DND-41 (cell line): ENCODE measurements around the gene CYP2W1.
"Not testable (repeated sequence)": the region's sequence is repeated elsewhere in the genome, so short reads cannot be mapped to it uniquely, and the experiment has no call there.

ENCODE experiments used
- ATAC-seq: fragments of 200-7000 bp; cut with Tn5 transposase; 3 replicates; pipeline ENCODE4 v1.9.1; 2021; ENCODE audit warnings: low read depth; ENCODE audit not compliant: insufficient read depth
- DNase-seq: peaks from one replicate; pipeline ENCODE4 v3.0.0-alpha.2; 2020
- H2AFZ ChIP-seq: 2 replicates; pipeline ENCODE4 v1.6.0; 2012; ENCODE audit warnings: low read depth, low read length
- H3K27ac ChIP-seq: 2 replicates; pipeline ENCODE4 v1.5.1; 2012; ENCODE audit warnings: low read length, inconsistent platforms
- H3K27me3 ChIP-seq: fragments of 200-600 bp; sonication (generic); 2 replicates; pipeline ENCODE4 v1.6.0; 2012; ENCODE audit warnings: low read length, mild to moderate bottlenecking, inconsistent platforms; ENCODE audit not compliant: insufficient read depth, poor library complexity
- H3K36me3 ChIP-seq: 2 replicates; pipeline ENCODE4 v1.5.1; 2012; ENCODE audit warnings: low read length, inconsistent platforms; ENCODE audit not compliant: insufficient read depth
- H3K4me1 ChIP-seq: 2 replicates; pipeline ENCODE4 v1.5.1; 2012; ENCODE audit warnings: mild to moderate bottlenecking, low read length; ENCODE audit not compliant: insufficient read depth
- H3K4me2 ChIP-seq: 2 replicates; pipeline ENCODE4 v1.6.0; 2012; ENCODE audit warnings: mild to moderate bottlenecking, moderate library complexity, low read length, inconsistent platforms; ENCODE audit not compliant: insufficient read depth
- H3K4me3 ChIP-seq, 2 experiments: fragments of 200-600 bp in 1 of 2; shearing (Covaris generic) in 1 of 2; 2 replicates each; pipeline ENCODE4 v1.5.1; 2012 to 2016; ENCODE audit warnings: inconsistent platforms in 2 of 2, low read length in 2 of 2, mild to moderate bottlenecking in 2 of 2, low read depth in 1 of 2, moderate library complexity in 1 of 2
- H3K79me2 ChIP-seq: 2 replicates; pipeline ENCODE4 v1.6.0; 2012; ENCODE audit warnings: low read length, inconsistent platforms; ENCODE audit not compliant: insufficient read depth
- H3K9ac ChIP-seq: 2 replicates; pipeline ENCODE4 v1.6.0; 2012; ENCODE audit warnings: low read depth, mild to moderate bottlenecking, inconsistent platforms, low read length, moderate library complexity
- H3K9me3 ChIP-seq: 2 replicates; pipeline ENCODE4 v1.5.1; 2012; ENCODE audit warnings: low read length, moderate library complexity, mild to moderate bottlenecking, inconsistent platforms; ENCODE audit not compliant: insufficient read depth, severe bottlenecking
- H4K20me1 ChIP-seq: 2 replicates; pipeline ENCODE4 v1.6.0; 2012; ENCODE audit warnings: low read length; ENCODE audit not compliant: insufficient read depth
- EZH2 ChIP-seq: IDR thresholded peaks from 3 replicates; pipeline ENCODE4 v1.6.1; 2012; ENCODE audit warnings: borderline replicate concordance, low read depth, mild to moderate bottlenecking, moderate library complexity, low read length, inconsistent platforms; ENCODE audit not compliant: severe bottlenecking
- TF ChIP-seq, protein P1 (sequence below): IDR thresholded peaks from 2 replicates; pipeline ENCODE4 v1.5.1; 2012; ENCODE audit warnings: borderline replicate concordance, low read length, moderate library complexity, mild to moderate bottlenecking; ENCODE audit not compliant: poor library complexity, severe bottlenecking; ENCODE audit errors: extremely low read depth

Gene CYP2W1

DNA sequence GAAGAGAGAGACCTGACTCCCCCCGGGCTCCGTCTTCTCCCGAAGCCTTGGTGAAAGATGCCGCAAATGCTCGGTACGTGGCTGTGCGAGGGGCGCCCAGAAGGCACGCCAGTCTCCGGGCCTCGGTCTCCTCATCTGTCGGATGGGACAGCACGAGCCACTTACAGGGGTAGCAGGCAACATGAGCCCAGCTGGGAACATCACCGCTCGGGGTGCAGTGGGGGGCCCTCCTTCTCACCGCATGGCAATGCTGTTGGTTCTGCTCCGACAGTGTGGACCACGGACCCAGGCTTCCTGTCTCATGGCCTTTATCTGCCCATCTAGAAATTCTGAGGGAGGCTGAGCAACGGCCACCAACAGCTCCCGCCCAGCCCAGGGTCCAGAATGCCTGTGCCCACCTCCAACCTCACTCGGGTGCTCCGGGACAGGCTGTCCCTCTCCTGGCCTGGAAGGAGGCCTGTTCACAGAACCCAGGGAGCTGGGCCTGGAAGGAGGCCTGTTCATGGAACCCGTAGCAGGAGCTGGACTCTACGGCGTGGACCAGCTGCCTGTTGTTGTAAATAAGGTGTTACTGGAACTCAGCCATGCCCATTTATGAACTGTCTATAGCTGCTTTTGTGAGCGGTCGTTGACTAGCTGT is 44.3 kb upstream of the CYP2W1 start:
- DNase-seq, result no peak
- no peak overlapping the region for H3K4me2 ChIP-seq
- H3K9ac ChIP-seq, result no peak overlapping the region
- H3K4me1 ChIP-seq, result no peaks in the 10 kb centered on the region
- no peak for TF ChIP-seq EZH2
- TF ChIP-seq, protein P1, sequence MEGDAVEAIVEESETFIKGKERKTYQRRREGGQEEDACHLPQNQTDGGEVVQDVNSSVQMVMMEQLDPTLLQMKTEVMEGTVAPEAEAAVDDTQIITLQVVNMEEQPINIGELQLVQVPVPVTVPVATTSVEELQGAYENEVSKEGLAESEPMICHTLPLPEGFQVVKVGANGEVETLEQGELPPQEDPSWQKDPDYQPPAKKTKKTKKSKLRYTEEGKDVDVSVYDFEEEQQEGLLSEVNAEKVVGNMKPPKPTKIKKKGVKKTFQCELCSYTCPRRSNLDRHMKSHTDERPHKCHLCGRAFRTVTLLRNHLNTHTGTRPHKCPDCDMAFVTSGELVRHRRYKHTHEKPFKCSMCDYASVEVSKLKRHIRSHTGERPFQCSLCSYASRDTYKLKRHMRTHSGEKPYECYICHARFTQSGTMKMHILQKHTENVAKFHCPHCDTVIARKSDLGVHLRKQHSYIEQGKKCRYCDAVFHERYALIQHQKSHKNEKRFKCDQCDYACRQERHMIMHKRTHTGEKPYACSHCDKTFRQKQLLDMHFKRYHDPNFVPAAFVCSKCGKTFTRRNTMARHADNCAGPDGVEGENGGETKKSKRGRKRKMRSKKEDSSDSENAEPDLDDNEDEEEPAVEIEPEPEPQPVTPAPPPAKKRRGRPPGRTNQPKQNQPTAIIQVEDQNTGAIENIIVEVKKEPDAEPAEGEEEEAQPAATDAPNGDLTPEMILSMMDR, result no peak
- H3K4me3 ChIP-seq, result no peak overlapping the region
- H3K36me3 ChIP-seq, result no peaks in the 10 kb centered on the region
- H2AFZ ChIP-seq, result no peak overlapping the region
- no peaks in the 10 kb centered on the region for H3K79me2 ChIP-seq
- no peaks in the 10 kb centered on the region for H3K27me3 ChIP-seq
- no peaks in the 10 kb centered on the region for H4K20me1 ChIP-seq
- H3K9me3 ChIP-seq, result no peaks in the 10 kb centered on the region
- no peak overlapping the region for H3K27ac ChIP-seq
- no peak for ATAC-seq

DNA sequence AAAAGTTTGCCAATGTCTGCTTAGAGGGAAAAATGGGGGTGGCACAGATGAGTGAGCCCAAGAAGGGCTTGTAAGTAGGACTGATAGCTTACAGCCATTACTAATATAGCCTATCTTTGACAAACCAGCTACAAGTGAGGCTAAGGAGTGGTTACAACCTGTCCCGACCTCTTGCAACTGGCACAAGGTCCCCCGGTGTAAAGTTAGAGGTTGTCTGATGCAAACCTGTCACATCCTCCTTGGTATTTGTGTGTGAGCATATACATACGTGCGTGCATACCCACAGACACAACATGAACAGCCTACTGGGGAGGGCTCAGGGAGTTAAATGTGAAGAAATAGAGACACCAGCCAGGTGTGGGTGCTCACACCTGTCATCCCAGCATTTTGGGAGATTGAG is 43.1 kb upstream of the CYP2W1 start:
- TF ChIP-seq, protein P1, result no peak
- no peak for TF ChIP-seq EZH2
- Histone ChIP-seq H3K9me3 (no peaks in the 10 kb centered on the region), H3K27me3 (no peaks in the 10 kb centered on the region), H3K27ac (no peak overlapping the region), H3K4me3 (no peak overlapping the region), H3K9ac (no peak overlapping the region), H3K4me1 (no peaks in the 10 kb centered on the region), H4K20me1 (no peaks in the 10 kb centered on the region), H3K79me2 (no peaks in the 10 kb centered on the region), H2AFZ (no peak overlapping the region), H3K36me3 (no peaks in the 10 kb centered on the region), H3K4me2 (no peak overlapping the region)
- ATAC-seq (no peak), DNase-seq (no peak)

DNA sequence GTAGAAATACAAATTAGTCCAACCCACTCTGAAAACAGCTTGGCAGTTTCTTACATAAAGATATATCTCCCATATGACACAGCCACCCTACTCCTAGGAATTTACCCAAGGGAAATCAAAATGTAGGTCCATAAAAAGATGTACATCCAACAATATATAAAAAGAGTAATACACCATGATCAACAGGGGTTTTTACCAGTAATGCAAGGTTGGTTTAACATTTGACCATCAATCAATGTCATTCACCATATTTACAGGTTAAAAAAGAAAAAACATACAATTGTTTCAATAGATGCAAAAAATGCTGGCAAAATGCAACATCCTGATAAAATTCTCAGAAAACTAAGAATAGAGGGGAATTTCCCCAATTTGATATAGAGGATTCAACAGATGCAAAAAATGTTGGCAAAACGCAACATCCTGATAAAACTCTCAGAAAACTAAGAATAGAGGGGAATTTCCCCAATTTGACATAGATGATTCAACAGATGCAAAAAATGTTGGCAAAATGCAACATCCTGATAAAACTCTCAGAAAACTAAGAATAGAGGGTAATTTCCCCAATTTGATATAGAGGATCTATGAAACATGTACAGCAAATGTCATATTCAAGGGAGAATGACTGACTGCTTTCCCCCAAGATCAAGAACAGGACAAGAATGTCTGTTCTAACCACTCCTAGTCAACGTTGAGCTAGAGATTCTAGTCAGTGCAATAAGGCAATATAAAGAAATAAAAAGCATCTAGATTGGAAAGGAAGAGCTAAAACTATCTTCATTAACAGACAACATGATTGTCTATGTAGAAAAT is 42.2 kb upstream of the CYP2W1 start:
- Histone ChIP-seq H3K27me3 (no peaks in the 10 kb centered on the region), H3K4me2 (no peak overlapping the region), H3K9ac (no peak overlapping the region), H3K9me3 (no peaks in the 10 kb centered on the region), H3K4me3 (no peak overlapping the region), H3K27ac (no peak overlapping the region), H3K4me1 (no peaks in the 10 kb centered on the region), H2AFZ (no peak overlapping the region), H4K20me1 (no peaks in the 10 kb centered on the region), H3K36me3 (no peaks in the 10 kb centered on the region), H3K79me2 (no peaks in the 10 kb centered on the region)
- ATAC-seq (no peak), DNase-seq (no peak)
- TF ChIP-seq, protein P1, result no peak
- no peak for TF ChIP-seq EZH2

DNA sequence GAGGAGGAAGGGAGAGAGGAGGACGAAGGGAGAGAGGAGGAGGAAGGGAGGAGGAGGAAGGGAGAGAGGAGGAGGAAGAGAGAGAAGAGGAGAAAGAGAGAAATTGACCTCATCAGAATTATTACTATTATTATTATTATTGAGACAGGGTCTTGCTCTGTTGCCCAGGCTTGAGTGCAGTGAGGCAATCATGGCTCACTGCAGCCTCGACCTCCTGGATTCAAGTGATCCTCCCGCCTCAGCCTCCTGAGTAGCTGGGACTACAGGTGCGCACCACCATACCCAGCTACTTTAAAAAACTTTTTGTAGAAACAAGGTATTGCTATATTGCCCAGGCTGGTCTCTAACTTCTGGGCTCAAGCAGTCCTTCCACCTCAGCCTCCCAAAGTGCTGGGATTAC is 39.2 kb upstream of the CYP2W1 start:
- H2AFZ ChIP-seq, H3K27ac ChIP-seq, H3K9ac ChIP-seq, H3K9me3 ChIP-seq, DNase-seq, H3K4me3 ChIP-seq, H3K36me3 ChIP-seq, H3K4me1 ChIP-seq, H3K27me3 ChIP-seq, H3K79me2 ChIP-seq, H4K20me1 ChIP-seq, H3K4me2 ChIP-seq, ATAC-seq: not testable (repeated sequence)
